Activated T-cell treated with anti-CD3 and anti-CD28 coated beads, Interleukin-2, amount 50 U/mL, for 24 hours (primary cell): Measurements from ENCODE around the gene TNK1.
A peak's percentile ranks its signal among the peaks of the same experiment; 100 is the strongest.
"Not testable (repeated sequence)": the region's sequence is repeated elsewhere in the genome, so short reads cannot be mapped to it uniquely, and the experiment has no call there.

Source experiments
- DNase-seq: peaks from one replicate; pipeline ENCODE4 v3.0.0-alpha.2; 2020
- H3K27ac Mint-ChIP-seq: 2 replicates; pipeline ENCODE4 v1.8.0; 2020; ENCODE audit warnings: mild to moderate bottlenecking, mixed read lengths
- H3K27me3 Mint-ChIP-seq: 2 replicates; pipeline ENCODE4 v1.8.0; 2020; ENCODE audit warnings: mixed read lengths
- H3K36me3 Mint-ChIP-seq: 2 replicates; pipeline ENCODE4 v1.8.0; 2020; ENCODE audit warnings: low read depth, mixed read lengths
- H3K4me1 Mint-ChIP-seq: 2 replicates; pipeline ENCODE4 v1.8.0; 2020; ENCODE audit warnings: low read depth, mixed read lengths
- H3K4me3 Mint-ChIP-seq: 2 replicates; pipeline ENCODE4 v1.8.0; 2020; ENCODE audit warnings: mild to moderate bottlenecking, moderate library complexity, mixed read lengths
- H3K9me3 Mint-ChIP-seq: 2 replicates; pipeline ENCODE4 v1.8.0; 2020; ENCODE audit warnings: mixed read lengths

The TNK1 gene

GRCh38 chr17:7380855-7381683 lies at the start of gene TNK1:
TSS of gene TNK1 (plus strand) at chr17:7381089. CDS start at chr17:7382927, 1,838 bp downstream.
- H3K27ac Mint-ChIP-seq = peak within 1 kb of the TSS; percentile 40

GRCh38 chr17:7332111-7332510 lies 48.8 kb upstream of the TNK1 start:
- peaks cover 24% of the 10 kb centered on the region for H3K36me3 Mint-ChIP-seq
- peaks cover 68% of the 10 kb centered on the region for H3K4me1 Mint-ChIP-seq
- no peak for DNase-seq
- no peaks in the 10 kb centered on the region for H3K27me3 Mint-ChIP-seq
- peak overlapping the region; percentile 80 for H3K27ac Mint-ChIP-seq
- H3K4me3 Mint-ChIP-seq = peak overlapping the region; percentile 52
- no peaks in the 10 kb centered on the region for H3K9me3 Mint-ChIP-seq

More at GRCh38 chr17:7380855-7381683, at the start of gene TNK1:
- DNase-seq = no peak
- Mint-ChIP-seq H3K9me3 (no peaks in the 10 kb centered on the region), H3K4me1 (peaks cover 10% of the 10 kb centered on the region), H3K27me3 (peaks cover 42% of the 10 kb centered on the region), H3K36me3 (no peaks in the 10 kb centered on the region), H3K4me3 (no peak within 1 kb of the TSS)

- peak overlapping the region; percentile 80 for H3K27ac Mint-ChIP-seq
- peaks cover 69% of the 10 kb centered on the region for H3K4me1 Mint-ChIP-seq
- peak; percentile 51 for DNase-seq
- H3K9me3 Mint-ChIP-seq, H3K27me3 Mint-ChIP-seq: not testable (repeated sequence)
- H3K4me3 Mint-ChIP-seq = peak overlapping the region; percentile 52
- peaks cover 26% of the 10 kb centered on the region for H3K36me3 Mint-ChIP-seq
Measured at GRCh38 chr17:7332600-7333069, 48.3 kb upstream of the TNK1 start.

GRCh38 chr17:7334938-7335538 lies 45.9 kb upstream of the TNK1 start:
- peak overlapping the region; percentile 94 for H3K27ac Mint-ChIP-seq

GRCh38 chr17:7335765-7336164 lies 45.1 kb upstream of the TNK1 start:
- H3K27ac Mint-ChIP-seq = peak overlapping the region; percentile 94
- DNase-seq, H3K9me3 Mint-ChIP-seq, H3K27me3 Mint-ChIP-seq: not testable (repeated sequence)
- H3K36me3 Mint-ChIP-seq = peaks cover 38% of the 10 kb centered on the region
- H3K4me1 Mint-ChIP-seq = peaks cover 64% of the 10 kb centered on the region
- peak overlapping the region; percentile 85 for H3K4me3 Mint-ChIP-seq

More at GRCh38 chr17:7334938-7335538, 45.9 kb upstream of the TNK1 start:
- peaks cover 66% of the 10 kb centered on the region for H3K4me1 Mint-ChIP-seq
- DNase-seq = no peak
- peaks cover 32% of the 10 kb centered on the region for H3K36me3 Mint-ChIP-seq
- no peaks in the 10 kb centered on the region for H3K27me3 Mint-ChIP-seq
- H3K9me3 Mint-ChIP-seq = no peaks in the 10 kb centered on the region
- H3K4me3 Mint-ChIP-seq = peak overlapping the region; percentile 85

DNA sequence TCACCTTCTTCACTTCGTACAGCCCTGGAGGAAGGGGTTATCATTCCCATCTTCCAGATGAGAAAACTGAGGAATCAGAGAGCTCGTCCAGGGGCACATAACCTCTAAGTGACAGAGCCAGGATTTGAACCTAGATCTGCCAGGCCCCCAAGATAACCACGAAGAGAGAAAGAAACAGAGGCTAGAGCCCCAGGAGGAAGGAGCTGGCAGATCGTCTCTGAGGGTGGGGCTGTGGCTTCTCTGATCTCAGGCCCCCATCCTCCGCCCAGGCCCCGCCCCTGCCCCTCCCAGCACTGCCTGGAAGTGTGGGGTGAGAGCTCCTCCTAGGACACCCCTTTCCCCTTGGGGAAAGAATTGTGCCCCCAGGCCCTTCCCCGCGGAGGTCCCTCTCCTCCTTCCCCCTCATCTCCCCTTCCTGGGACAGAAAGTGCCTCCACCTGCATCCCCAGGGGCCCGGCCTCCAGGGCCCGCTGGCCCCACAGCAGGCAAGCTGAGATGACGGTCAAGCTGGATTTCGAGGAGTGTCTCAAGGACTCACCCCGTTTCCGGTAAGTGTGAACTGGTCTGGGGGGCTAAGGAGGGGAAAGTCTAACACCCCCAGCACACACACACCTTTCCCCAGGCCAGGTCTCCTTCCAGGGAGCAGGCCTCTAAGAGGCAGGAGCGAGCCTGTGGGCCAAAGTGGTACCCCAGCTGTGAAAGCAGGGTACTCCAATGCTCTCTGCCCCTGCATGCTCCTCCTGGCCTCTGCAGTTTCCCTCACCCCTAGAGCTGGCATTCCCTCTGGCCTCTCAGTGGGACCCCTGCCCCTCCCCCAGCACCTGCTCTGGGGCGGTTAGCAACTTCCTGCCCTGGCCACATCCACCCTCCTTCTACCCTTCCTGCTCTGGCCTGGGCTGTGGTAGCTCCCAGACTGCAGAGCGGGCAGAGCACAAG lies 44.4 kb upstream of the TNK1 start, which contains the start of gene ACAP1:
Gene ACAP1, plus strand, starts transcription at position 290 of the 936 bp plus-strand sequence. Its CDS starts 206 bp downstream, at position 496.
- peaks cover 62% of the 10 kb centered on the region for H3K4me1 Mint-ChIP-seq
- peaks cover 44% of the 10 kb centered on the region for H3K36me3 Mint-ChIP-seq
- peak within 1 kb of the TSS; percentile 94 for H3K27ac Mint-ChIP-seq
- no peaks in the 10 kb centered on the region for H3K27me3 Mint-ChIP-seq
- H3K4me3 Mint-ChIP-seq = peak within 1 kb of the TSS; percentile 85
- H3K9me3 Mint-ChIP-seq = no peaks in the 10 kb centered on the region
- DNase-seq = peak; percentile 88

DNA sequence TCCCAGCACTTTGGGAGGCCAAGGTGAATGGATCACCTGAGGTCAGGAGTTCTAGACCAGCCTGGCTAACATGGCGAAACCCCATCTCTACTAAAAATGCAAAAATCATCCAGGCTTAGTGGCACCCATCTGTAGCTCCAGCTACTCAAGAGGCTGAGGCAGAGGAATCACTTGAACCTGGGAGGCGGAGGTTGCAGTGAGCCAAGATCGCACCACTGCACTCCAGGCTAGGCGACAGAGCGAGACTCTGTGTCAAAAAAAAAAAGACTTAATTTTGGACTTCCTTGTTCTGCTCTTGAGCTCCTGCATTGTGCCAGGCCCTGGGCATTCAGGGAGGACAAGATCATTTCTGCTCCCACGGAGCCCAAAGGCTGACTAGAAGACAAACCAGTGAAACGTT lies 43.3 kb upstream of the TNK1 start:
- not testable (repeated sequence) for H3K9me3 Mint-ChIP-seq, DNase-seq, H3K27me3 Mint-ChIP-seq
- peak overlapping the region; percentile 94 for H3K27ac Mint-ChIP-seq
- peak overlapping the region; percentile 85 for H3K4me3 Mint-ChIP-seq
- peaks cover 55% of the 10 kb centered on the region for H3K36me3 Mint-ChIP-seq
- H3K4me1 Mint-ChIP-seq = peaks cover 54% of the 10 kb centered on the region

DNA sequence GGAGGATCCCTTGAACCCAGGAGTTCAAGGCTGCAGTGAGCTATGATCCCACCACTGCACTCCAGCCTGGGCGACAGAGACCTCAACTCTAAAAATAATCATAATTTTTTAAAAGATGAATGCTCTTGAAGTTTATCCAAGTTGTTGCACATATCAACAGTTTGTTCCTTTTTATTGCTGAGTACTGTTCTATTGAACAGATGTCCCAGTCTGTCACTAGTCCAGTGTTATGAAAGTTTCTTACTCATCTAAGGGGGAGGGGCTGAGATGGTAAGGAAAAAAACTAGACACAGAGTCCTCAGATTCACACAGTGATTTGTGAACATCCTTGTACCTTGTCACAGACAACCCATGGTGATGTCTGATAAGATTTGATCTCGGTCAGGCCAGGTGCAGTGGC lies 40.7 kb upstream of the TNK1 start:
- H3K4me1 Mint-ChIP-seq = peaks cover 39% of the 10 kb centered on the region
- H3K9me3 Mint-ChIP-seq = no peaks in the 10 kb centered on the region
- H3K36me3 Mint-ChIP-seq = peaks cover 79% of the 10 kb centered on the region
- no peak overlapping the region for H3K4me3 Mint-ChIP-seq
- no peak for DNase-seq
- no peaks in the 10 kb centered on the region for H3K27me3 Mint-ChIP-seq
- H3K27ac Mint-ChIP-seq = peak overlapping the region; percentile 80

DNA sequence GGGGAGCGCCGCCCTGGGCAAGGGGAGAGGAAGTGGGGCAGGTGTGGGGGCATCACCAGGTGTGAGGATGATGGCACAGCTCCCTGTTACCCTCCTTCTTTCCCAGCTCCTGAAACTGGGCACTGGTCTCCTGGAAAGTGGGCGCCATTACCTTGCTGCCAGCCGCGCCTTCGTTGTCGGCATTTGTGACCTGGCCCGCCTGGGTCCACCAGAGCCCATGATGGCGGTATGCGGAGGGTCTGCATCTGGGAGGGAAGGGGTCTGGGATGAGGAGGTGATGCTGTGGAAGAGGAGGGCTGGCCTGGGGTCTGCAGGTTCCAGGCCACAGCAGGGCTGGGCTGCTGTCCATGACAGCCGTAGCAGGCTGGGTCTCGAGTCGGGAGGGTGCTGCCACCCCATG lies 39.0 kb upstream of the TNK1 start:
- DNase-seq = no peak
- Mint-ChIP-seq H3K9me3 (no peaks in the 10 kb centered on the region), H3K27ac (peak overlapping the region; percentile 71), H3K36me3 (peaks cover 92% of the 10 kb centered on the region), H3K4me3 (no peak overlapping the region), H3K4me1 (peaks cover 27% of the 10 kb centered on the region), H3K27me3 (no peaks in the 10 kb centered on the region)

DNA sequence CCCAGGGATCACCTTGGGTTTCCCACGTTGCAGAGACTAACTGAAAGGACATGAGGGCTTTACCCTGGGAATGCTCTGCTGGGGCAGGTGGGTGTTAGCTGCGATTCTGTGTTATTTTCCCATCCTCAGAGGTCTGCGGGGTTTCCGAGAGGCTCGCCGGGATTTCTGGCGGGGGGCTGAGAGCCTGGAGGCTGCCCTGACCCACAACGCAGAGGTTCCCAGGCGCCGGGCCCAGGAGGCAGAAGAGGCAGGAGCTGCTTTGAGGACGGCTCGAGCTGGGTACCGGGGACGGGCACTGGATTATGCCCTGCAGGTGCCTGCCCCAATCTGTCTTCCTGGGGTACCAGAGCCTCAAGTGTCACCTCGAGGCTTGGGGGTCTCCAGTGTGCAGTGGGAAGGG lies 37.6 kb upstream of the TNK1 start:
- peaks cover 94% of the 10 kb centered on the region for H3K36me3 Mint-ChIP-seq
- H3K4me3 Mint-ChIP-seq = no peak overlapping the region
- H3K27ac Mint-ChIP-seq = peak overlapping the region; percentile 81
- DNase-seq = peak; percentile 29
- peaks cover 15% of the 10 kb centered on the region for H3K4me1 Mint-ChIP-seq
- H3K27me3 Mint-ChIP-seq = no peaks in the 10 kb centered on the region
- no peaks in the 10 kb centered on the region for H3K9me3 Mint-ChIP-seq

DNA sequence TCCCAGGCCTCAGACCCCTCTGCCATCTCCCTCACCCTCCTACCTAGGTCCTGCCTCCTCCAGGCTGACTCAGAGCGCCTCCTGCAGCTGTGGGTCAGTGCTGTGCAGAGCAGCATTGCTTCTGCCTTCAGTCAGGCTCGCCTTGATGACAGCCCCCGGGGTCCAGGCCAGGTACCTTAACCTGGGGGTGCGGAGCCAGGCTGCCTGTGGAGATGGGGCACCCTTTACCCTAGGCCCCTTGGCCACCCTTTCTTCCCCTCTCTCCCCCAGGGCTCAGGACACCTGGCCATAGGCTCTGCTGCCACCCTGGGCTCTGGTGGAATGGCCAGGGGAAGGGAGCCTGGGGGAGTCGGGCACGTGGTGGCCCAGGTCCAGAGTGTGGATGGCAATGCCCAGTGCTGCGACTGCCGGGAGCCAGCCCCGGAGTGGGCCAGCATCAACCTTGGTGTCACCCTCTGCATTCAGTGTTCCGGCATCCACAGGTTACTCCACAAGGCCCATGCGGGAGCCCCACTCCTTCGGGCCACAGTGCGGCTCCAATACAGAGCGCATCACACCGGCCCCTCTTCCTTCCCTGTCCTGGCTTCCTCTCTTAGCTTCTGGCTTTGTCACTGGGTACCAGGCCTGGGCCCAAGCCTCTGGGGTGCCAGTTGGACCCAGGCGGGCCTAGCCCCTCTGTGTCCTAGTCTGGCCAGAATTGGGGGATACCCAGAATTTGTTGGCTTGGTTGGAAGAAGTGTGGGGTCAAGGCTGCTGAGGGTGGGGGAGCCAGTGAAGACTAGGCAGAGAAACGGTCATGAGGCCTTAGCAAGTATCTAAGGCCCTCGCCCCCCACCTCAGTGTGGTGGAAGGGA lies 33.9 kb upstream of the TNK1 start:
- DNase-seq = no peak
- H3K36me3 Mint-ChIP-seq = peaks cover 91% of the 10 kb centered on the region
- no peak overlapping the region for H3K4me3 Mint-ChIP-seq
- no peaks in the 10 kb centered on the region for H3K9me3 Mint-ChIP-seq
- H3K4me1 Mint-ChIP-seq = peaks cover 27% of the 10 kb centered on the region
- H3K27ac Mint-ChIP-seq = peak overlapping the region; percentile 37
- no peaks in the 10 kb centered on the region for H3K27me3 Mint-ChIP-seq

DNA sequence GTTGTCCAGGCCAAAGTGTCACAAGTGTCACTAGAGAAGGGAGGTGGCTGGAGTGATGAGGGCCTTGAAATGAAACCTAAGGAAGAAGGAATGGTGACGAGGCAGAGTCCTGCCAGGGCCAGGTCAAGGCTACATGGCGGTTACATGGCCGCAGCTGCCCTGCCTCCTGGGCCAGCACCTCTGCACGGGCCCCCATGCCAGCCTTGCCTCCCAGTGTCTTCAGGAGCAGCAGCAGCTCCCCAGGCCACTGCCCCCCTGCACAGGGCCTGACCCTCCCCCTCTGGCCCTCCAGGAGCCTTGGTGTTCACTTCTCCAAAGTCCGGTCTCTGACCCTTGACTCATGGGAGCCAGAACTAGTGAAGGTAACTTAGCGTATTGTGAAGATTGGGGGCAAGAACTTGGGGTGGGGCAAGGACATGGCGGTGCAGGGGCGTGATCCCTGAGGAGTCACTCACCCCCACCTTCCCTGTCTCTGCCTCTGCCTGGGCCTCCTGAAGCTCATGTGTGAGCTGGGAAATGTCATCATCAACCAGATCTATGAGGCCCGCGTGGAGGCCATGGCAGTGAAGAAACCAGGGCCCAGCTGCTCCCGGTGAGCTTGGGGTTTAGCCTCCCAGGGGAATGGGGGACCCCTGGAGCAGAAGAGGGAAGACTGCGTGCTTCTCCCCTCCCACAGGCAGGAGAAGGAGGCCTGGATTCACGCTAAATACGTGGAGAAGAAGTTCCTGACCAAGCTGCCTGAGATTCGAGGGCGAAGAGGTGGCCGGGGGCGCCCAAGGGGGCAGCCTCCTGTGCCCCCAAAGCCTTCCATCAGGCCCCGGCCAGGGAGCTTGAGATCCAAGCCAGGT lies 33.0 kb upstream of the TNK1 start:
- DNase-seq = no peak
- no peaks in the 10 kb centered on the region for H3K27me3 Mint-ChIP-seq
- H3K27ac Mint-ChIP-seq = peak overlapping the region; percentile 37
- peaks cover 35% of the 10 kb centered on the region for H3K4me1 Mint-ChIP-seq
- no peak overlapping the region for H3K4me3 Mint-ChIP-seq
- no peaks in the 10 kb centered on the region for H3K9me3 Mint-ChIP-seq
- H3K36me3 Mint-ChIP-seq = peaks cover 90% of the 10 kb centered on the region
